ENCODE data around the gene CIROP. TPM values are rescaled to one million over a fixed set of nuclear protein-coding genes. Genes with fewer than 3 reads are reported as not detected.

Gene CIROP
- total and polyA plus RNA-seq, 9 of the 15 experiments (the other 6 are each of a cell fraction or from before 2014, with no cell fraction given), result not detected

- no peak overlapping the region for H3K4me3 ChIP-seq
- H3K9ac ChIP-seq (ENCODE audit: insufficient read depth in 1 of 2, low read depth in 2 of 2, low read length in 2 of 2), result 0 out of 4 replicates have a peak overlapping the region, but pooled peaks of 1 of the 2 experiments have one; percentile 8
- WGBS (ENCODE audit: insufficient coverage, low coverage, missing lambda C conversion rate), result 79% methylated on average over 25 of the region's 32 CpGs
- POLR2A ChIA-PET, result interaction anchor here (0.6 to 0.8 kb wide), 3 partner anchors 19 to 232 kb away, joined by 3 read pairs; no protein-coding TSS in a partner anchor
- no peaks in the 10 kb centered on the region for H3K36me3 ChIP-seq (ENCODE audit: control insufficient read depth, insufficient read depth, low read length)
- no peak for FAIRE-seq
- no peak overlapping the region for H2AFZ ChIP-seq (ENCODE audit: low read depth, low read length)
- peaks cover 46 to 59% of the 10 kb centered on the region in 2 experiments for H3K4me1 ChIP-seq (replicated peaks in 1 of 2; ENCODE audit: control insufficient read depth in 2 of 2, insufficient read depth in 2 of 2, low read length in 2 of 2)
- no peak overlapping the region for H3K27ac ChIP-seq (ENCODE audit: extremely low read depth, low read depth, low read length)
- H3K4me2 ChIP-seq (ENCODE audit: insufficient read depth, low read length), result no peak overlapping the region
- DNase-seq (ENCODE audit: extremely low read depth in 1 of 4, low spot score in 3 of 4), result no peak
- H3K9me3 ChIP-seq (replicated peaks; ENCODE audit: control insufficient read depth, insufficient read depth, low read depth, low read length), result no peaks in the 10 kb centered on the region
- H3K27me3 ChIP-seq (ENCODE audit: control insufficient read depth in 2 of 2, insufficient read depth in 2 of 2, low read length in 2 of 2), result peaks cover 0 to 10% of the 10 kb centered on the region in 2 experiments; a peak in 3 of 5 replicates
- peaks cover 3% of the 10 kb centered on the region; the same call in 1 of the 2 replicates for H4K20me1 ChIP-seq (replicated peaks; ENCODE audit: control insufficient read depth, insufficient read depth, low read length)
- no peak for TF ChIP-seq BRD4 (IDR thresholded peaks at IDR 0.05)
- TF ChIP-seq ZBTB33 (CRISPR knock-in tag; IDR thresholded peaks at IDR 0.05), result peak; percentile 83
- in situ Hi-C loops (cut with MboI), result no loop called here
- CTCF ChIA-PET (ENCODE audit: low intra/inter-chr PET ratio), result no interaction called here
- no TSS peak for BruUV-seq (replicated peaks)
- no peak for ATAC-seq
- intact Hi-C loops (cut with micrococcal nuclease), result no loop called here
- H3K79me2 ChIP-seq (ENCODE audit: control insufficient read depth, insufficient read depth, low read length), result no peaks in the 10 kb centered on the region
- no peaks in the 10 kb centered on the region for H3K9me1 ChIP-seq (ENCODE audit: control insufficient read depth, insufficient read depth, low read length)
Observed at GRCh38 chr14:23117371-23118020, 12.7 kb upstream of the CIROP start.

All from K562 (cell line).